MCF 10A (cell line): ENCODE results near the gene CDH12. TPM values are rescaled to one million over a fixed set of nuclear protein-coding genes. Genes with fewer than 3 reads are reported as not detected.

Experiments used
- Bru-seq: library from RNA; stranded (reverse); fragments of 400-500 nt; gene quantifications from one replicate; lab custom pipeline; 2021; lab: Mats Ljungman, UMichigan
- BruChase-seq, 2 experiments: library from RNA; stranded (reverse); fragments of 400-500 nt; gene quantifications; one replicate each; lab custom pipeline; 2021; lab: Mats Ljungman, UMichigan
- BruUV-seq: library from RNA; stranded (reverse); fragments of 400-500 nt; replicated peaks from 2 replicates; lab custom pipeline; 2021; lab: Mats Ljungman, UMichigan
- CTCF ChIA-PET: fragments of 300-600 bp; sonication (Branson Sonifier 250); formaldehyde crosslinking; extraction: SDS; loops from one replicate; lab custom pipeline; 2021; ENCODE audit warnings: antibody characterized with exemption, inconsistent platforms; lab: Yijun Ruan, JAX
- POLR2A ChIA-PET: fragments of 300-600, 350-650 bp; sonication (Branson Sonifier 250); formaldehyde crosslinking; extraction: SDS; loops from one replicate; lab custom pipeline; 2020; ENCODE audit warnings: antibody characterized with exemption, inconsistent platforms; lab: Yijun Ruan, JAX
- DNase-seq: peaks from one replicate; pipeline ENCODE4 v3.0.0-alpha.2; 2018; ENCODE audit not compliant: unreplicated experiment
- H3K27ac Mint-ChIP-seq: one replicate; pipeline ENCODE4 v1.8.0; 2022; ENCODE audit warnings: mild to moderate bottlenecking, low read depth, mixed read lengths; ENCODE audit not compliant: unreplicated experiment
- H3K27me3 Mint-ChIP-seq: one replicate; pipeline ENCODE4 v1.8.0; 2022; ENCODE audit warnings: mixed read lengths; ENCODE audit not compliant: insufficient read depth, unreplicated experiment
- H3K36me3 Mint-ChIP-seq: one replicate; pipeline ENCODE4 v1.8.0; 2022; ENCODE audit warnings: mild to moderate bottlenecking, moderate library complexity, mixed read lengths; ENCODE audit not compliant: insufficient read depth, unreplicated experiment
- H3K4me1 Mint-ChIP-seq: one replicate; pipeline ENCODE4 v1.8.0; 2022; ENCODE audit warnings: mixed read lengths; ENCODE audit not compliant: insufficient read depth, unreplicated experiment
- H3K4me3 Mint-ChIP-seq: one replicate; pipeline ENCODE4 v1.8.0; 2022; ENCODE audit warnings: mild to moderate bottlenecking, moderate library complexity, mixed read lengths; ENCODE audit not compliant: unreplicated experiment
- H3K9me3 Mint-ChIP-seq: one replicate; pipeline ENCODE4 v1.8.0; 2022; ENCODE audit warnings: mixed read lengths; ENCODE audit not compliant: unreplicated experiment
- intact Hi-C: fragments of 100-400 bp; cut with micrococcal nuclease; formaldehyde crosslinking; loops from 2 replicates; pipeline ENCODE4 v1.14.1; 2022
- long read RNA-seq: library from polyadenylated mRNA; stranded (forward); transcript quantifications from one replicate; pipeline ENCODE4 v2.0.0, GENCODE V29; 2022
- total RNA-seq: library from RNA; stranded (reverse); gene quantifications from 2 replicates; pipeline ENCODE4 v1.2.3, GENCODE V29; 2022
- TF ChIP-seq, protein P1 (sequence below): fragments of 200-600 bp; IDR thresholded peaks from one replicate; pipeline ENCODE4 v1.8.0; 2022; ENCODE audit warnings: antibody characterized with exemption, mild to moderate bottlenecking; ENCODE audit not compliant: unreplicated experiment

The CDH12 gene
- total RNA-seq (not detected in 2 replicates), Bru-seq, nascent RNA (percentile 0 among the genes with signal in this experiment), BruChase-seq, experiment 1, labeled RNA remaining after a 6-hour chase (percentile 0 among the genes with signal in this experiment), BruChase-seq, experiment 2, labeled RNA remaining after a 2-hour chase (not detected)
- long read RNA-seq, result 0 reads

DNA sequence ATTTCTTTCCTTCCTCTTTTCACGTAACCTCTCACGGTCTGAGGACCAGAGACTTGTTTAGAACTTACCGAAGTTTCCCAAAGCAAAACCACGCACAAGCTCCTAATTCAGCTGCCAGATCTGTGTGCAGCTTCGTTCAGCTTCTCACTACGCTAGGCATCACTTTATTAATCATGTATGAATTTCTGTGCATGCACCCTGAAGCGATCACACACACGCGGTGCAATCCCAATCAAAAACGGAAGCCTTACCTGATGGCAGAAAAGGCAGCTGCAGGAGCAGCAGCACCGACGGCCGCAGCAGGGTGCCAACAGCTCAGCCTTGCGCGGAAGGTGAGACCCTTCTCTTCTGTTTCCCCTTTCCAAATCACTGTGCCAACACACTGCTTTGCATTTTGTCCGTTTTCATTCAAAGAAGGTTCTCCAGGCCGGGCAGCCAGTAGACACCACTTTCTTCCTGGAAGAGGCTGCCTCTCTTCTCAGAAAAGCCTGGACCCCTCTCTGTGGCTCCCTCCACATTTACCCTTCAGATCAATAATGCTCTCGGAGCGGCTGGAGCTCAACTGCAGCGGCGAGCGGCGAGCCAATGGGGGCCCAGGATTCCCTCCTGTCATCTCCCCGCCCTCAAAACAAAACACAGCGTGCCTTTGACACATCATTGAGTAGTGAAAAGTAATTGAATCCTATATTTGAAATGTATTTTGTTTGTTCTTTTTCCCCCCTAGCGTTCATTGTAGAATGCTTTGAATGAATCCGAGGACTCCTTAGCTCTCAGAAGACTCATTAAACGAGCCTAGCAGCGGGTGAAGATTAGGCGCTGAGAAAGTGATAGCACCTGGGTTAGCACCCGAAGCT, at the start of gene CDH12:
Gene CDH12 (minus strand): TSS at position 538 of the 854 bp plus-strand sequence.
- TF ChIP-seq, protein P1, sequence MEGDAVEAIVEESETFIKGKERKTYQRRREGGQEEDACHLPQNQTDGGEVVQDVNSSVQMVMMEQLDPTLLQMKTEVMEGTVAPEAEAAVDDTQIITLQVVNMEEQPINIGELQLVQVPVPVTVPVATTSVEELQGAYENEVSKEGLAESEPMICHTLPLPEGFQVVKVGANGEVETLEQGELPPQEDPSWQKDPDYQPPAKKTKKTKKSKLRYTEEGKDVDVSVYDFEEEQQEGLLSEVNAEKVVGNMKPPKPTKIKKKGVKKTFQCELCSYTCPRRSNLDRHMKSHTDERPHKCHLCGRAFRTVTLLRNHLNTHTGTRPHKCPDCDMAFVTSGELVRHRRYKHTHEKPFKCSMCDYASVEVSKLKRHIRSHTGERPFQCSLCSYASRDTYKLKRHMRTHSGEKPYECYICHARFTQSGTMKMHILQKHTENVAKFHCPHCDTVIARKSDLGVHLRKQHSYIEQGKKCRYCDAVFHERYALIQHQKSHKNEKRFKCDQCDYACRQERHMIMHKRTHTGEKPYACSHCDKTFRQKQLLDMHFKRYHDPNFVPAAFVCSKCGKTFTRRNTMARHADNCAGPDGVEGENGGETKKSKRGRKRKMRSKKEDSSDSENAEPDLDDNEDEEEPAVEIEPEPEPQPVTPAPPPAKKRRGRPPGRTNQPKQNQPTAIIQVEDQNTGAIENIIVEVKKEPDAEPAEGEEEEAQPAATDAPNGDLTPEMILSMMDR, result no peak
- Mint-ChIP-seq H3K27ac (no peak within 1 kb of the TSS), H3K9me3 (no peaks in the 10 kb centered on the region), H3K4me3 (no peak within 1 kb of the TSS), H3K4me1 (peaks cover 5% of the 10 kb centered on the region), H3K27me3 (no peaks in the 10 kb centered on the region), H3K36me3 (no peaks in the 10 kb centered on the region)
- no TSS peak for BruUV-seq
- DNase-seq, result no peak
- intact Hi-C loops, result no loop called here
- POLR2A ChIA-PET, result no interaction called here
- CTCF ChIA-PET, result interaction anchor here (0.6 kb wide), 2 partner anchors 835 to 947 kb away, joined by 3 read pairs; no protein-coding TSS in a partner anchor

DNA sequence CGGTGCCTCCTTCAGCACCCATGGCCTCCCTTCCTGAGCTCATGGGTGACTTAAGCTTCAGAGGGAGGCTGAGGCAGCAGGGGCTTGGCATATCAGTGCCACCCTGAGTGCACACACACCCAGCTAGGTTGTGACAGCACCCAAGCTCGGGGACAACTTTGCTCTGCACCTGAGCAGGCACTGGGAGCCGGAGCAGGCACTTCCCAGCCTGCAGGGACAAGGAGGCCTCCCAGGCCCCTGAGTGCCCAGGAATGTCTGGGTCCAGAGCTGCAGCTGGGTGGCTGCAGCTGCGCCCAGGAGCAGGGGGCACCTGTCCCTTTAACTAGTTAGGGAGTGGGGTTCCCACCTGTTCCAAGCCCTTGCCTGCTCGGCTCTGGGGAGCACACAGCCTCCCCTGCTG, 48.7 kb upstream of the CDH12 start:
- H3K36me3 Mint-ChIP-seq, result no peaks in the 10 kb centered on the region
- H3K9me3 Mint-ChIP-seq, result no peaks in the 10 kb centered on the region
- no TSS peak for BruUV-seq
- H3K4me3 Mint-ChIP-seq, result no peak overlapping the region
- peaks cover under 1% of the 10 kb centered on the region for H3K4me1 Mint-ChIP-seq
- TF ChIP-seq, protein P1, result no peak
- H3K27me3 Mint-ChIP-seq, result no peaks in the 10 kb centered on the region
- no peak for DNase-seq
- ChIA-PET POLR2A (interaction anchor here (1.0 to 1.3 kb wide), 2 partner anchors 9 to 111 kb away, joined by 3 to 6 read pairs; no protein-coding TSS in a partner anchor), CTCF (interaction anchor here (0.5 kb wide), 1 partner anchor 12 kb away, joined by 5 read pairs; no protein-coding TSS in a partner anchor)
- intact Hi-C loops, result no loop called here
- no peak overlapping the region for H3K27ac Mint-ChIP-seq

DNA sequence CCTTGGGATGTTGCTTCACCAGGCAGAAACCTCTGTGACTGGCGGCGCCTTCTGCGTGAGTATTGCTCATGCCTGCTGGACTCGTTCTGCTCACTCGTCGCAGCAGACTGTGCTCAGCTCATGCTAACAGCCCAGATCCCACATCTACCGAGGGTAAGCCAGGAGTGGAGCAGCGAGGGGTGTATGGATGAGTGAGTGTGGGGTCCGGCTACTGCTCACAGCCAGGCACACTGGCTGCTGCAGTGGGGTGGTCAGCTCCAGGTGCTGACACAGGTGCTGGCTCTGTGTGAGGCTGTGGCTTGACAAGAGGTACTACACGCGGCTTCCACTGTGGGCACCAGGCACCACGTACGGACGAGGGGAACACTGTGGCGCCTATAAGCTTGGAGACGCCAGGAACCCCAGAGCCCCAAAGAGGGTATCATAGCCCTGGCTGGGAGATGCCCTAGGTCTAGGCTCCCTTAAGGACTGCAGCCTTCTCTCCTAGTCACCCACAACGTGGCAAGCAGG, 47.7 kb upstream of the CDH12 start:
- no TSS peak for BruUV-seq
- ChIA-PET POLR2A (no interaction called here), CTCF (interaction anchor here (0.7 kb wide), 2 partner anchors 18 to 434 kb away, joined by 3 to 4 read pairs; no protein-coding TSS in a partner anchor)
- Mint-ChIP-seq H3K9me3 (no peaks in the 10 kb centered on the region), H3K36me3 (peaks cover 5% of the 10 kb centered on the region), H3K27ac (no peak overlapping the region), H3K4me1 (peaks cover 10% of the 10 kb centered on the region), H3K4me3 (no peak overlapping the region), H3K27me3 (no peaks in the 10 kb centered on the region)
- DNase-seq, result no peak
- TF ChIP-seq, protein P1, result no peak
- intact Hi-C loops, result no loop called here

DNA sequence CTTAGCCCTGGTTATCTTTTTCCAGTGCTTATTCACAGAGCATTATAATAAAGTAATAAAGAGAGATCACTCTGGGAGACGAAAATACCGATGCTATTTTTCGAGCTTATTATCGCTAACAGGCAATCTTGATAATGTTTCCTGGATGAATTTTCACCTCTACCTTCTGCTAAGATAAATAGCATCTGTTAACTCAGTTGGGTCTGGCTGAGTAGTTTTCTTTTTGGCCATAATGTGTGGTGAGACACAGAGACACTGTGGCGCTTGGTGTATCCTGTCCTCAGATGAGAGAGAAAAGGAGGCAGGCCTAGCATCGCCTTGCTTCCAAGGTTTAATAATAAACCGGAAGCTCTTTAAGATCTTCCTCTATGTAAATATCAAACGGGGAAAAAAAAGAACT, 46.2 kb upstream of the CDH12 start:
- intact Hi-C loops, result loop anchor here (10.0 kb wide), 1 partner anchor 115 kb away; no protein-coding TSS in a partner anchor
- ChIA-PET CTCF (no interaction called here), POLR2A (no interaction called here)
- Mint-ChIP-seq H3K4me3 (no peak overlapping the region), H3K4me1 (peaks cover 16% of the 10 kb centered on the region), H3K27ac (peak overlapping the region; percentile 4), H3K9me3 (peaks cover 6% of the 10 kb centered on the region), H3K36me3 (peaks cover 5% of the 10 kb centered on the region), H3K27me3 (no peaks in the 10 kb centered on the region)
- no peak for DNase-seq
- no TSS peak for BruUV-seq
- TF ChIP-seq, protein P1, result no peak
